Spleen (tissue), 13 donors: ENCODE measurements around the gene AGAP5. TPM values are rescaled to one million over a fixed set of nuclear protein-coding genes. Genes with fewer than 3 reads are reported as not detected.
"Not testable (repeated sequence)": the region's sequence is repeated elsewhere in the genome, so short reads cannot be mapped to it uniquely, and the experiment has no call there.

Source experiments
- DNase-seq: peaks from one replicate; pipeline ENCODE4 v3.0.0-alpha.2; 2020
- H3K27ac ChIP-seq, 8 donors: fragments of 200-600 bp; sonication (generic) in 7 of 8; 1 replicate in 4 of 8; 2 replicates in 4 of 8; pipeline versions ENCODE4 v1.5.0 to v1.8.0; 2016 to 2021; ENCODE audit warnings: inconsistent platforms in 4 of 8, mild to moderate bottlenecking in 4 of 8, moderate library complexity in 1 of 8
- H3K27me3 ChIP-seq, 7 donors: fragments of 200-600 bp; sonication (generic) in 6 of 7; replicated peaks in 1 of 7; 1 replicate in 4 of 7; 2 replicates in 3 of 7; pipeline versions ENCODE4 v1.5.0 to v1.8.0; 2016 to 2021; ENCODE audit warnings: inconsistent platforms in 3 of 7, mild to moderate bottlenecking in 1 of 7
- H3K36me3 ChIP-seq, 6 donors: fragments of 200-600 bp; sonication (generic) in 5 of 6; 1 replicate in 4 of 6; 2 replicates in 2 of 6; pipeline versions ENCODE4 v1.5.0 to v1.8.0; 2016 to 2021; ENCODE audit warnings: inconsistent platforms in 2 of 6
- H3K4me1 ChIP-seq, 6 donors: fragments of 200-600 bp; sonication (generic) in 5 of 6; 1 replicate in 3 of 6; 2 replicates in 3 of 6; pipeline versions ENCODE4 v1.5.0 to v1.8.0; 2016 to 2021; ENCODE audit warnings: inconsistent platforms in 3 of 6
- H3K4me3 ChIP-seq, 8 donors: fragments of 200-600 bp; sonication (generic) in 7 of 8; 1 replicate in 4 of 8; 2 replicates in 4 of 8; pipeline versions ENCODE4 v1.5.0 to v1.8.0; 2016 to 2021; ENCODE audit warnings: inconsistent platforms in 4 of 8, mild to moderate bottlenecking in 4 of 8, moderate library complexity in 2 of 8
- H3K9me3 ChIP-seq, 8 donors: fragments of 200-600 bp; sonication (generic) in 7 of 8; 1 replicate in 4 of 8; 2 replicates in 4 of 8; pipeline versions ENCODE4 v1.5.0 to v1.8.0; 2016 to 2021; ENCODE audit warnings: inconsistent platforms in 4 of 8
- POLR2A ChIP-seq, 3 donors: fragments of 450-650 bp; IDR thresholded peaks; one replicate each; pipeline ENCODE4 v1.5.1; 2017; ENCODE audit warnings: antibody characterized with exemption in 3 of 3, mild to moderate bottlenecking in 1 of 3
- POLR2AphosphoS5 ChIP-seq, 3 donors: sonication (generic); formaldehyde crosslinking; IDR thresholded peaks; one replicate each; pipeline ENCODE4 v1.5.1; 2017; ENCODE audit warnings: antibody characterized with exemption in 3 of 3
- WGBS, 5 donors: extraction: QIAGEN DNeasy Blood & Tissue Kit in 3 of 5; methylation state at CpG; one replicate each; pipeline versions ENCODE4 v1.1.5 to v1.1.7; 2013 to 2018; 5-methylcytosine and 5-hydroxymethylcytosine counted together
- intact Hi-C: fragments of 100-400 bp; cut with DNase I; formaldehyde crosslinking; loops from one replicate; pipeline ENCODE4 v1.15.0; 2023; ENCODE audit warnings: low total_unique reads
- long read RNA-seq, 2 donors: transcript quantifications; one replicate each; lab custom pipeline, GENCODE V29; 2026
- polyA plus RNA-seq, 3 donors: library from polyadenylated mRNA; stranded (reverse); fragments of 200-250 nt; gene quantifications; one replicate each; pipeline ENCODE4 v1.2.1, GENCODE V29; 2013
- total RNA-seq, 7 donors: library from RNA; depleted of rRNA in 3 of 7; stranded (reverse); fragments of >200 nt in 3 of 7; fragmentation: NEBNext Ultra II Directional in 4 of 7; extraction: Animal tissue kit (Norgen Biotek cat#: 25700) in 4 of 7; gene quantifications; one replicate each; pipeline versions ENCODE4 v1.1.0 to v1.2.1, GENCODE V29; 2016 to 2021
- TF ChIP-seq, protein P1 (sequence below), 11 experiments: fragments of 200-600 bp in 7 of 11; fragments of 450-650 bp in 4 of 11; sonication (generic) in 4 of 11; IDR thresholded peaks in 8 of 11; conservative IDR thresholded peaks in 3 of 11; 1 replicate in 7 of 11; 2 replicates in 4 of 11; pipeline versions ENCODE4 v1.4.0 to v1.8.0; 2016 to 2021; ENCODE audit warnings: antibody characterized with exemption in 11 of 11, inconsistent platforms in 4 of 11, mild to moderate bottlenecking in 1 of 11
- donor health status: healthy with polysubstance abuse.
- donor health status: DM: no; HTN: no; CAD: no; lungs with moderate emphysema.
- donor health status: DM: no; HTN: no; CAD: no.
- donor health status: Bipolar disorder and iron deficiency.
- donor health status: healthy.
- donor health status: DM: no; HTN: no; CAD: no.
- donor health status: DM: yes; HTN: yes; CAD: no.

Gene AGAP5
- total RNA-seq = 10 to 100 TPM in 4 of 7 donors, 1 to 10 TPM in 3; 5.4 to 15.7 (median 10.7) TPM
- 1 to 10 TPM; 2.6 to 5.8 (median 5.4) TPM for polyA plus RNA-seq
- long read RNA-seq, donor 1 = 0 reads
- long read RNA-seq, donor 2 = 0 reads

DNA sequence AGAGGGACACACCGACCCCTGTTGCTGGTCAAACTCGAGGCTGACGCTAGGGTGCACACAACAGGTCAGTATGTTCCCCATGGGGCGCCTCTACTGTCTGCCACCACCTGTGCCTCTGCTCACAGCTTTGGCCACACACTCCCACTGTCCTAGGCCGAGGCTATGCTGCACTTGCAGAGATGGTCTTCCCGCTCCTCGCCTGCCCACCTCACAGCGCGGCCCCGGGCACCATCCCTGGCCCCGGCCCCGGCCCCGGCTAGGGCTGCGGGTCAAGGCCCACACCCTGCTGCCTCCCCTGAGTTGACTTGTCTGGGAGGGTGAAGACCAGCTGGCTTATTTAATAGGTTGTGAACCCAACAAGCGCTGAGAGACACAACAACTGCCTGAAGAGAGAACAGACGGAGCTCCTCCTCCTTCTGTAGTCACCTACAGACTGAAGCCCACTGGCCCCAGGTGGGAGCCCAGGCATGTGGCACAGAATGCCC is at the start of gene AGAP5:
Gene AGAP5 (minus strand): TSS at position 435 of the 485 bp plus-strand sequence. CDS start 354 bp downstream, at position 81.
- DNase-seq, intact Hi-C loops, H3K4me3 ChIP-seq, H3K9me3 ChIP-seq, H3K27me3 ChIP-seq, H3K27ac ChIP-seq, H3K4me1 ChIP-seq: not testable (repeated sequence)
- H3K36me3 ChIP-seq = peaks cover 0 to 45% (median 0%) of the 10 kb centered on the region in 6 donors
- WGBS, 5 donors = 85 to 96% (median 94%) methylated on average over 4 to 16 of the region's 16 CpGs

DNA sequence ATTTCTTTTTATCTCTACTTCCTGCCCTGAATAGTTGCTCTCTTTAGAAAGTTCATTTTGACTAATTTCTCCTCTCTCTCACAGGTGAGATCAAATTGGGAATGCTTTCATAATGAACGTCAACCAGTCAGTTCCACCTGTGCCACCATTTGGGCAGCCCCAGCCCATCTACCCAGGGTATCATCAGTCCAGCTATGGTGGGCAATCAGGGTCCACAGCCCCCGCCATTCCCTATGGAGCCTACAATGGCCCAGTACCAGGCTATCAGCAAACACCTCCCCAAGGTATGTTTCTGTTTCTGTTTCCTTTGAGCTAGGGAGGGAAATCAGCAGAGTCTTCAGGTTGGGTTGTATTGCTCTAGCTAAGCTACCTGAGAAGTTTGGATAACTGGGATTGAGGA is 48.8 kb upstream of the AGAP5 start:
- 70 to 93% (median 86%) methylated on average over 2 of the region's 2 CpGs for WGBS, 5 donors
- DNase-seq = no peak
- TF ChIP-seq POLR2A (IDR thresholded peaks at IDR 0.05) (no peak), POLR2AphosphoS5 (IDR thresholded peaks at IDR 0.05) (no peak)
- TF ChIP-seq, protein P1, sequence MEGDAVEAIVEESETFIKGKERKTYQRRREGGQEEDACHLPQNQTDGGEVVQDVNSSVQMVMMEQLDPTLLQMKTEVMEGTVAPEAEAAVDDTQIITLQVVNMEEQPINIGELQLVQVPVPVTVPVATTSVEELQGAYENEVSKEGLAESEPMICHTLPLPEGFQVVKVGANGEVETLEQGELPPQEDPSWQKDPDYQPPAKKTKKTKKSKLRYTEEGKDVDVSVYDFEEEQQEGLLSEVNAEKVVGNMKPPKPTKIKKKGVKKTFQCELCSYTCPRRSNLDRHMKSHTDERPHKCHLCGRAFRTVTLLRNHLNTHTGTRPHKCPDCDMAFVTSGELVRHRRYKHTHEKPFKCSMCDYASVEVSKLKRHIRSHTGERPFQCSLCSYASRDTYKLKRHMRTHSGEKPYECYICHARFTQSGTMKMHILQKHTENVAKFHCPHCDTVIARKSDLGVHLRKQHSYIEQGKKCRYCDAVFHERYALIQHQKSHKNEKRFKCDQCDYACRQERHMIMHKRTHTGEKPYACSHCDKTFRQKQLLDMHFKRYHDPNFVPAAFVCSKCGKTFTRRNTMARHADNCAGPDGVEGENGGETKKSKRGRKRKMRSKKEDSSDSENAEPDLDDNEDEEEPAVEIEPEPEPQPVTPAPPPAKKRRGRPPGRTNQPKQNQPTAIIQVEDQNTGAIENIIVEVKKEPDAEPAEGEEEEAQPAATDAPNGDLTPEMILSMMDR (IDR thresholded peaks at IDR 0.05 in 8 of 11, conservative IDR thresholded peaks at IDR 0.05 in 3 of 11) = no peak
- H3K27ac ChIP-seq = no peak overlapping the region
- peaks cover 0 to 67% (median 53%) of the 10 kb centered on the region in 6 donors for H3K36me3 ChIP-seq
- no peak overlapping the region for H3K4me3 ChIP-seq
- H3K9me3 ChIP-seq = no peaks in the 10 kb centered on the region
- H3K4me1 ChIP-seq = peaks cover 23 to 86% (median 66%) of the 10 kb centered on the region in 6 donors
- no peaks in the 10 kb centered on the region for H3K27me3 ChIP-seq
- intact Hi-C loops = no loop called here

DNA sequence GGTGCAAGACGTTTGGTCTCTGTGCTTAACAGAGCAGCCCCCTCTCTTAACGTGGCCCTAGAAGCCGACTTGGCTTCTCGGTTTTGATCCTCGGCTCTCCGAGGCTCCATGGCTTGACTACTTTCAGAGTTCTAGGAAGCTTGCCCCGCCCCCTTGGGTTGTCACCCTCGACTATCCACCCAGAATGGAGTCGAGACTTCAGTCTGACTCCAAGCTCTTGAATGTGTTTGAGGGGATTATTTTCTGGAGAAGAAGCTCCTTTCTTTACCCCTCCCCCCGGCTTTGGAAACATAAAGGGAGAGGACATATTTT is 46.7 kb upstream of the AGAP5 start:
- intact Hi-C loops = no loop called here
- no peak for DNase-seq
- 0 to 1% (median 0%) methylated on average over 9 to 10 of the region's 10 CpGs for WGBS, 5 donors

DNA sequence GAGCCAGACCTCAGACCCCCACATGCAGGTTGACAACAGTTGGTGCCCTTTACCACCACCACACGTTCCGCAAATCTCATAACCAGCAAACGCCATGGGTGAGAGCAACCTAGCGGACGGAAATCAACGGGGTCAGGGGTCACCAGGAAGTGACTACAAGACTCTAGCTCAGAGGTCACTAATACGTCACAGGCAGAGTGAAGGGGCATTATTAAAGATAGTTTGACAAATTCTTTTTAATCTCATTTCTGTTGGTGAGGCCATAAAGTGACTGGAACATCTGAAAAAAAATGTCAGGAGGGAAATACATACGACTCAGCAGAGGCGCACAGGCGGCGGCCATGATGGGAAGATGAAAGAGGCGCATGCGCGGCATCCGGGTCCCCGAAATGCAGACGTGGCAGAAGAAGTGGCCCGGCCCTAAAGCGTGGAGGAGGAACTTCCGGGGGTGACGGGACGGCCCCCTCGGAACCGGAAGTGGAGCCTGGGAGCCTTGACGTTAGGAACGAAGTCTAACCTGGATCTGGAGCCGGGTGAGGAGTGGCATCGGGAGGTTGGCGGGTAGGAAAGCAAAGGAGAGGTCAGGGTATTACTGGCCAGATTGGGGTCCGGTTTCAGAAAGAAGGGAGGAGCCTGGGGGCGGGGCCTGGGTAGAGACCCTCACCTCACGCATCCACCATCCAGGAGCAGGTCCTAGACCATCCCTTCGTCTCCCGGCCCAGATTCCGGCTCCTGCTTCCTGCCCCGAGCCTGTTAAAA is 46.2 kb upstream of the AGAP5 start, which contains the start of gene SEC24C:
Gene SEC24C (plus strand): TSS at position 468 of the 759 bp plus-strand sequence. CDS start 2,461 bp downstream, outside the sequence.
- Histone ChIP-seq H3K4me3 (peak within 1 kb of the TSS; percentile 79 to 92 (median 84)), H3K4me1 (peaks cover 16 to 63% (median 55%) of the 10 kb centered on the region in 6 donors), H3K36me3 (peaks cover 0 to 49% (median 28%) of the 10 kb centered on the region in 6 donors), H3K9me3 (no peaks in the 10 kb centered on the region), H3K27ac (peak within 1 kb of the TSS; percentile 91 to 98 (median 94)), H3K27me3 (no peaks in the 10 kb centered on the region)
- DNase-seq = peak; percentile 98
- TF ChIP-seq, protein P1 (IDR thresholded peaks at IDR 0.05 in 8 of 11, conservative IDR thresholded peaks at IDR 0.05 in 3 of 11) = peak in 3 of 11 experiments; percentile 6 to 30 (median 16)
- TF ChIP-seq POLR2A (IDR thresholded peaks at IDR 0.05) (peak in 1 of 3 donors; percentile 47), POLR2AphosphoS5 (IDR thresholded peaks at IDR 0.05) (peak; percentile 94)
- 0 to 1% (median 0%) methylated on average over 33 to 36 of the region's 36 CpGs for WGBS, 5 donors
- intact Hi-C loops = no loop called here

More for the DNA sequence above, 46.7 kb upstream of the AGAP5 start:
- Histone ChIP-seq H3K36me3 (peaks cover 0 to 51% (median 32%) of the 10 kb centered on the region in 6 donors), H3K27ac (peak overlapping the region; percentile 91 to 98 (median 94)), H3K4me1 (peaks cover 18 to 68% (median 60%) of the 10 kb centered on the region in 6 donors), H3K27me3 (no peaks in the 10 kb centered on the region), H3K4me3 (peak overlapping the region; percentile 79 to 92 (median 84)), H3K9me3 (no peaks in the 10 kb centered on the region)
- TF ChIP-seq POLR2AphosphoS5 (IDR thresholded peaks at IDR 0.05) = no peak
- TF ChIP-seq, protein P1 (IDR thresholded peaks at IDR 0.05 in 8 of 11, conservative IDR thresholded peaks at IDR 0.05 in 3 of 11) = no peak
- TF ChIP-seq POLR2A (IDR thresholded peaks at IDR 0.05) = no peak
